Ureter (tissue), 1 donor: Measurements from ENCODE around the gene DENND4B. TPM values are rescaled to one million over a fixed set of nuclear protein-coding genes. Genes with fewer than 3 reads are reported as not detected.
A peak's percentile ranks its signal among the peaks of the same experiment; 100 is the strongest.

Source experiments
- DNase-seq: peaks from one replicate; pipeline ENCODE4 v3.0.0-alpha.2; 2020; ENCODE audit warnings: low spot score
- total RNA-seq: library from RNA; stranded (reverse); gene quantifications from one replicate; pipeline ENCODE4 v1.2.4, GENCODE V29; 2023
- donor health status: DM: yes; HTN: yes; CAD: no.

Gene DENND4B
- total RNA-seq, 1 donor from 2014 or later = 69.4 TPM

GRCh38 chr1:153882296-153882912, 64.1 kb downstream of the DENND4B start:
- DNase-seq = no peak

GRCh38 chr1:153881751-153882150, 64.8 kb downstream of the DENND4B start:
- no peak for DNase-seq

DNA sequence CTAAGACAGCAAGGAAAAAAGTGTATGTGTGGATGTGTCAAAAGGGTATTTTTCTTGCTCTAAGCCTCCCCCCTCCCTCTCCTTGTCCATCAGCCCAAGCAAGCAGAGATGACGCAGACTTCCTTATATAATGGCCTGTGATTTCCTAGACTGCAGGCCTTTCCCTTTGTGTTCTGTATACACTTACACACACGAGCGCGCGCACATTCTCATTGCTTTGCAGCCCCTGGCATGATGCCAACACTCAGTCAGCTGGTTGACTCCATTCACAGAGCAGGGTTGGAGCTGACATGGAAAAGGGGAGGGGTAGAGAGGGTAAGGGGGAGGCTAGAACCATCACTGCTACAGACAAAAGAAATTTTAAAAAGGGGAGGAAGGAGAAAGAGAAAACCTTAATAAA, 65.6 kb downstream of the DENND4B start:
- peak; percentile 90 for DNase-seq

GRCh38 chr1:153880024-153880423, 66.5 kb downstream of the DENND4B start:
- DNase-seq = no peak

Other genes with a start within 250 kb of the DENND4B start
- 77.5 TPM for gene INTS3, start 218.7 kb downstream of the DENND4B start, total RNA-seq
- 28.8 TPM for gene SLC27A3, start 171.3 kb downstream of the DENND4B start, total RNA-seq
- gene GATAD2B, start 23.7 kb downstream of the DENND4B start, total RNA-seq = 43.1 TPM
- 32.7 TPM for gene CRTC2, start 11.9 kb upstream of the DENND4B start, total RNA-seq
- gene SLC39A1, start 16.8 kb upstream of the DENND4B start, total RNA-seq = 62.6 TPM
- 13.9 TPM for gene CREB3L4, start 21.2 kb upstream of the DENND4B start, total RNA-seq
- 103 TPM for gene JTB, start 31.0 kb upstream of the DENND4B start, total RNA-seq
- gene RAB13, start 39.6 kb upstream of the DENND4B start, total RNA-seq = 86.4 TPM
- gene RPS27, start 44.0 kb upstream of the DENND4B start, total RNA-seq = 2,661 TPM
- 0.39 TPM for gene NUP210L, start 208.4 kb upstream of the DENND4B start, total RNA-seq
- gene TPM3, start 245.4 kb upstream of the DENND4B start, total RNA-seq = 242 TPM